ENCODE results near the gene SLC6A11.

The SLC6A11 gene

GRCh38 chr3:10957976-10958749 is 142.1 kb downstream of the SLC6A11 start:
- peak in 28 of 42 donors; percentile 37 to 75 (median 52) for DNase-seq
- intact Hi-C loops (cut with DNase I): no loop called here

DNA sequence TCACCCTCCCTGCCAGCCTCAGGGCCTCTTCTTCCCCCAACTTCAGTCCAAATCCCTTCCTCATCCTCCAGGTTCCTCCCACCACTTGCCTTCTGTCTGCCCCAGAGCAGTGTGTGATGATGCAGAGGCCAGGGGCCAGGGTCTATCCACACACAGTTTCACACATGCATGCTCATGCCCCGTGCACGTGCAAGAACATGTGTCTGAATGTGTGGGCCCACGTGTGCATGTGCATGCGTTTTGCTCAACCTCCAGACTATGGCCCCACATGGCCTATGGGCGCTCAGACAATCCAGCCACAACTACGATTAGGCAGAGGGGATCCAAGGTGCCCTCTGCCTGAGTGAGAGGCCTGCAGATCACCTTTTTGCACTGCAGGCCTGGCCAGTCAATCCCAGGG is 144.2 kb downstream of the SLC6A11 start:
- intact Hi-C loops (cut with DNase I): no loop called here
- no peak for DNase-seq

DNA sequence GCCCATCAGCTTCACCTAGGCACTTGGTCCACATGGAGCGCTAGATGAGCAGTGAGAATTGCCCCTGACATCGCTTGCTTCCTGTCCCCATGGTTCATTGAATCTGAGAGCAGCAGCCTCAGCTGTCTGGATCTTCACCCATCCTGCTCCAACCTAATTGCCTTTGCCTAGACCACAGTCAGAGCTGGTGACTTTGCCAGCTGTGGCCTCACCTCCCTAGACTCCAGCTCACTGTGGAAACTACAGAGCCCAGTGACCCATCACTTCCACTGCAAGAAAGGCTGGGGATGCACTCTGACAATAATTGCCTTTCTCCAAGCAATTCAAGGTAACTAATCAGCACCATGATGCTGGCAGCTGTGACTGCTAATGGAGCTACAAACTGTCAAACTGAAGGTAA is 145.9 kb downstream of the SLC6A11 start:
- intact Hi-C loops (cut with DNase I): no loop called here
- DNase-seq: no peak

DNA sequence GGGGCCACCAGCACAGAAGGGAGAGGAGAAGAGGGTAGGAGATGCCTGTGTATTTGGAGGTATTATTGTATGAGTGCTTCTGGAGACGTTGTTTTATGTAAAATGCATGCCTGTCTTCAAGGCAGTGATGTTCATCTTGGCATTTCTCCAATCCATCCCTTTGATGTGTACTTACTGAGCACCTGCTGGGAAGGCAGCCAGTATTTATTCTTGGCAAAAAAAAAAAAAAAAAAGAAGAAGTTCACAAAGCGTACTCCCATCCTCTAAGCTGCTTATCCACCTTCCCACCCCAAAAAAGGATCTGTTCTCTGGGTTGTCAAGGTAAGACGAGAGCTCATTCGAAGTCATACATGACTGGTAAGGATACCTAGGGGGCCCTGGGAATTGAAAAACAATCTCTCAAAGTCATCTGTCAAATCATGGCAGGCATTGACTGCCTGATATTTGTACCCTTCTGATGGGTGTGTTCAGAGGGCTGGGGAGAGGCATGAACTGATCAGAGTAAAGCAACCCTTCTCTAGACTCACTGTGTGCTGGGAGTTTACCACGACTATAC is 146.5 kb downstream of the SLC6A11 start:
- DNase-seq: peak in 6 of 42 donors; percentile 14 to 71 (median 44)
- intact Hi-C loops (cut with DNase I): no loop called here

- intact Hi-C loops (cut with DNase I): no loop called here
- DNase-seq: no peak
These were observed 148.6 kb downstream of the SLC6A11 start for GRCh38 chr3:10964537-10965167.

- intact Hi-C loops (cut with DNase I): no loop called here
- DNase-seq: peak; percentile 49 to 87 (median 72)
These were observed 152.4 kb downstream of the SLC6A11 start for GRCh38 chr3:10968401-10968800.

- intact Hi-C loops (cut with DNase I): no loop called here
- peak in 6 of 42 donors; percentile 25 to 68 (median 38) for DNase-seq
These were observed 154.4 kb downstream of the SLC6A11 start for GRCh38 chr3:10970306-10970960.

DNA sequence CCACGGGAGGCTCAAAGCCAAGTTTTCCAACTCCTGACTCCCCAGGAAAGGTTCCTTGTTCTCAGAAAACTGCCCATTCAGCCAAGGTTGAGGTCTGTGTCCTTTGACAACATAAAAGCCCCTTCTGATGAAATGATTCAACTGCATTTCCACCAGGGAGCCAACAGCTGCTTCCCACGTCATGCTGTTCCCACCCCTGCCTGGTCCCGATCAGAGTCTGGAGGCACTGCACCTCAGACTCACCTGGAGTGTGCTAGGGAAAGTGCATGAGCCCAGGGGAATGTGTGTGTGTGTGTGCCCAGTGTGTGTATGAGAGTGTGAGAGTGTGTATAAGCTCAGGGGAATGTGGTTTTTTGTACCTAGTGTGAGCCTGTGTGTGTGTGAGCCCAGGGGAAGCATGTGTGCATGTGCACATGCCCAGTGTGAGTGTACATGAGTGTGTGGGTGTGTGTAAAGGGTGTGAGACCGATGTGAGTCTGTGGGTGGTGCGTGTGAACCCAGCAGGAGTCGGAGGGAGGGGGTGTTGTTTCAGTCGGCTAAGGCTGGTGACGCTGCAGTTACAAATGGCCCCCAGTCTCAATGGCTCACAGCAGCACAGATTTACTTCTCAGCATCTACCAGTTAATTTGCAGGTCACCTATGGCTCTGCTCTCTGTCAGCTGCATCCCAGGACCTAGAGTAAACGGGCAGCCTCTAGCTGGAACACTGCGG is 156.2 kb downstream of the SLC6A11 start:
- intact Hi-C loops (cut with DNase I): no loop called here
- DNase-seq: peak in 5 of 42 donors; percentile 43 to 63 (median 46)

- no peak for DNase-seq
- intact Hi-C loops (cut with DNase I): no loop called here
These were observed 157.1 kb downstream of the SLC6A11 start for GRCh38 chr3:10973046-10973595.

DNA sequence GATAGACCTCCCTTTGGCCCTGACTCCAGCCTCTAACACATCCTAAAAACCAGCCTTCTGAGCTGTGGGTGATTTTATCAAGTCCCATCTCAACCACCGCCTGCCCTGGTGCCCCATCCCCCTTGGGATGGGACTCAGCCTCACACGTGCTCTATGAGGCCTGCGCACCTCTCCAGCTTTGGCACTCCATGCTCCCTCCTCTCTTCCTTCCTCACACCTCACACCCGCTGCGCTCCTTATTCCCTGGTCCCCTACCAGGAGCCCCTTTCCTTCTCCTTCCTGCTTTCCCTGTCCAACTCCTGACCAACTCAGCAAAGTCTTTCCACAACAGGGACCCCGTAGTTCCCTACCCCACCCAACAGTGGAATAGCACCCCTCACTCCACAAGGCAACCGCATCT is 158.1 kb downstream of the SLC6A11 start:
- intact Hi-C loops (cut with DNase I): no loop called here
- DNase-seq: no peak

- intact Hi-C loops (cut with DNase I): no loop called here
- peak in 3 of 42 donors; percentile 27 to 62 (median 58) for DNase-seq
These were observed 158.8 kb downstream of the SLC6A11 start for GRCh38 chr3:10974746-10975375.

DNA sequence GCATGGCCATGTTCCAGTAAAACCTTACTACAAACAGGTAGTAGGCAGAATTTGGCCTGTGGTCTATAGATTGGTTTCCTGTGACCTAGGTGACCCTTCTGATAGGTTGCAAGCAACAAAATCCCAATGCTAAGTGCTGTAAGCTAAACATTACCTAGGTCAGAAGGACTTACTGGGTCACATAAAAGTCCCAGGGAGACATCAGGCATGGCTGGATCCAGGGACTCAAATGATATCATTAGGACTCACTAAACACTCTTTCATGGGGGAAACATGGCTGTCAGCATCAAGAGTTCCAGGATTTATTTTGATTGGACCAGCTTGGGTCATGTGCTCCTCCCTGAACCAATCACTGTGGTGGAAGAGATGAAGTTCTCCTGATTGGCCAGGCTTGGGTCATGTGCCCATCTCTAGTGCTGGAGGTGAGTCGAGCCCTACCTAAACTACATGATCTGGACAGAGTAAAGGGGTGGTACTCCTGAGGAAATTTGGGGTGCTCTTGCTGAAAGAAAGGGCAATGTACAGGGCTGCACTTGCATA is 159.7 kb downstream of the SLC6A11 start:
- DNase-seq: no peak
- intact Hi-C loops (cut with DNase I): no loop called here

DNA sequence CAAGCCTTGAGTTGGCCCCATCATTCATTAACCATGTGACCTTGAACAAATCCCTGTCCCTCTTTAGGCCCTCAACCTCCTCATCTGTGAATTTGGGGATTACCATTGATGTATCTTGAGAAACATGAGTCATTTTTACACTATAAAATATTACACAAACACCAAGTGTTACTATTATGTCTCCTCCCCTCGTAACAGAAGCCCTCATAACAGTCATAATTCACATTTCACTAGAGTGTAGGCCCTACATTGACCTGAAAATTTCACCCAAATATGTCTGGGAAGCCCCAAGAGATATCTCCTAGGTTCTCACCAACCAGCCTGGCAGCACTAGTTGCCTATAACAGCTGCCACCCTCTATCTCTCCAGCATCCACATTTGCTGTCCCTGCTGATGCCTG is 160.7 kb downstream of the SLC6A11 start:
- intact Hi-C loops (cut with DNase I): no loop called here
- no peak for DNase-seq

- peak in 41 of 42 donors; percentile 45 to 93 (median 76) for DNase-seq
- intact Hi-C loops (cut with DNase I): no loop called here
These were observed 162.0 kb downstream of the SLC6A11 start for GRCh38 chr3:10977892-10978510.

DNA sequence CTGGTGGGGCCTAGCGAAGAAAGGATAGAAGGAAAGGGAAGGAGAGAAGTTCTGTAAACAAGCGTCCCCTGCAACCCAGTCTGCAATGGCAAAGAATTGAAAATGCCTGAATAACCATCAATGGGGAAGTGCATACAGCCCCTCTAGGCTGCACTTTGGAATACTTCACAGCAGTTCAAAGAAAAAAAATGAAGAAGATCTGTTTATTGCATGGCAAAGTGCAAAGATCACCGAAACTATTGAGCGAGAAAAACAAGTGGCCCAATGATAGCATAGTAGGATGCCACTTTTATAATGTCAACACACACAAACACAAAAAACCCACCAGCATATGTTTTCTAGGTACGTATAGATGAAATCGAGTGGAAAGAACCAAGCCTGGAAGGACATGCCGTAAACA is 162.9 kb downstream of the SLC6A11 start:
- intact Hi-C loops (cut with DNase I): no loop called here
- no peak for DNase-seq

- DNase-seq: no peak
- intact Hi-C loops (cut with DNase I): no loop called here
These were observed 164.3 kb downstream of the SLC6A11 start for GRCh38 chr3:10980312-10980711.

DNA sequence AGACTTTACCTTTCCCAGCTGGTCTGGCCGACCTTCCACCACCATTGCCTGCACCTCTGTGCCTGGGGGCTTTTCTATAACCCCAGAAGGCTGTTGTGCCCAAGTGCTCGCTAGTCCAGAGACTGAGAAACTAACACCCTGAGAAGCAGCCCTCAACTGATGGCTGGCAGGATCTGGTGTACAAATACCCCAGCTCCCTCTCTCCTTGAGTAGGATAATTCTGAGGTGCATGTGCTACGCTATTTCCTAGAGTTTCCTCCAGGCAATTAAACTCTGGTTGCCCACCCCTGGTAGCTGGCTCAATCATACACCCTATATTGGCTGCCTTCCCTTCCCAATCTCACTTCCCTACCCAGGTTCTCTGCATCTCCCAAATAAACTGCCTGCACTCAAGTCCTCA is 165.0 kb downstream of the SLC6A11 start:
- intact Hi-C loops (cut with DNase I): no loop called here
- DNase-seq: no peak

- DNase-seq: no peak
- intact Hi-C loops (cut with DNase I): no loop called here
These were observed 165.9 kb downstream of the SLC6A11 start for GRCh38 chr3:10981961-10982360.

All from head of caudate nucleus (tissue), 42 donors.